DMS 273 (cell line): ENCODE results near the gene ADCY2.

Experiments
- DNase-seq: peaks from one replicate; lab custom pipeline; 2025; ENCODE audit not compliant: unreplicated experiment; lab: John Stamatoyannopoulos, UW

The ADCY2 gene

GRCh38 chr5:7395947-7396712 is at the start of gene ADCY2:
TSS of gene ADCY2 (plus strand) at chr5:7396138. CDS start at chr5:7396297, 159 bp downstream.
- peak; percentile 66 for DNase-seq

GRCh38 chr5:7347377-7347776 is 48.6 kb upstream of the ADCY2 start:
- peak; percentile 41 for DNase-seq

- DNase-seq = no peak
These were observed 47.6 kb upstream of the ADCY2 start for GRCh38 chr5:7348168-7348854.

- no peak for DNase-seq
These were observed 34.3 kb upstream of the ADCY2 start for GRCh38 chr5:7361593-7361992.

GRCh38 chr5:7363067-7363677 is 32.8 kb upstream of the ADCY2 start:
- no peak for DNase-seq

GRCh38 chr5:7364226-7364875 is 31.6 kb upstream of the ADCY2 start:
- DNase-seq = no peak

- no peak for DNase-seq
These were observed 28.2 kb upstream of the ADCY2 start for GRCh38 chr5:7367780-7368179.

GRCh38 chr5:7372399-7372798 is 23.5 kb upstream of the ADCY2 start:
- DNase-seq = no peak

GRCh38 chr5:7374186-7374585 is 21.8 kb upstream of the ADCY2 start:
- no peak for DNase-seq

GRCh38 chr5:7375457-7375856 is 20.5 kb upstream of the ADCY2 start:
- DNase-seq = no peak

- no peak for DNase-seq
These were observed 19.1 kb upstream of the ADCY2 start for GRCh38 chr5:7376871-7377270.

GRCh38 chr5:7377761-7378160 is 18.2 kb upstream of the ADCY2 start:
- no peak for DNase-seq

- DNase-seq = no peak
These were observed 13.3 kb upstream of the ADCY2 start for GRCh38 chr5:7382588-7382987.

GRCh38 chr5:7385681-7386080 is 10.3 kb upstream of the ADCY2 start:
- DNase-seq = no peak

- DNase-seq = no peak
These were observed 7.4 kb upstream of the ADCY2 start for GRCh38 chr5:7388553-7388952.

GRCh38 chr5:7391215-7391614 is 4.7 kb upstream of the ADCY2 start:
- no peak for DNase-seq

GRCh38 chr5:7391814-7392692 is 3.9 kb upstream of the ADCY2 start:
- peak; percentile 79 for DNase-seq

GRCh38 chr5:7392693-7393024 is 3.3 kb upstream of the ADCY2 start:
- DNase-seq = no peak

GRCh38 chr5:7393921-7394799 is 1.8 kb upstream of the ADCY2 start:
- DNase-seq = peak; percentile 7

- no peak for DNase-seq
These were observed 978 bp upstream of the ADCY2 start for GRCh38 chr5:7394889-7395431.
